Measurements from ENCODE around the gene PRKAR1B.
"Not testable (repeated sequence)": the region's sequence is repeated elsewhere in the genome, so short reads cannot be mapped to it uniquely, and the experiment has no call there.

PRKAR1B gene

GRCh38 chr7:665736-666453 is 61.2 kb downstream of the PRKAR1B start:
- no peak for DNase-seq

- no peak for DNase-seq
These were observed 61.9 kb downstream of the PRKAR1B start for GRCh38 chr7:664997-665735.

GRCh38 chr7:664402-664775 is 62.7 kb downstream of the PRKAR1B start:
- DNase-seq: no peak

GRCh38 chr7:662576-662975 is 64.5 kb downstream of the PRKAR1B start:
- DNase-seq: no peak

GRCh38 chr7:659996-660395 is 67.1 kb downstream of the PRKAR1B start:
- no peak for DNase-seq

GRCh38 chr7:659306-659847 is 67.7 kb downstream of the PRKAR1B start:
- DNase-seq: no peak

GRCh38 chr7:657565-658119 is 69.4 kb downstream of the PRKAR1B start:
- DNase-seq: no peak

GRCh38 chr7:657010-657409 is 70.1 kb downstream of the PRKAR1B start:
- not testable (repeated sequence) for DNase-seq

GRCh38 chr7:655758-656157 is 71.3 kb downstream of the PRKAR1B start:
- no peak for DNase-seq

- no peak for DNase-seq
These were observed 73.0 kb downstream of the PRKAR1B start for GRCh38 chr7:653829-654764.

GRCh38 chr7:652881-653280 is 74.2 kb downstream of the PRKAR1B start:
- no peak for DNase-seq

GRCh38 chr7:652167-652566 is 74.9 kb downstream of the PRKAR1B start:
- peak; percentile 11 for DNase-seq

- DNase-seq: peak; percentile 32
These were observed 75.9 kb downstream of the PRKAR1B start for GRCh38 chr7:651032-651728.

- DNase-seq: no peak
These were observed 76.6 kb downstream of the PRKAR1B start for GRCh38 chr7:650339-651031.

GRCh38 chr7:646951-647350 is 80.1 kb downstream of the PRKAR1B start:
- DNase-seq: no peak

GRCh38 chr7:646487-646886 is 80.6 kb downstream of the PRKAR1B start:
- DNase-seq: no peak

GRCh38 chr7:645606-646005 is 81.5 kb downstream of the PRKAR1B start:
- DNase-seq: no peak

GRCh38 chr7:644381-645305 is 82.4 kb downstream of the PRKAR1B start:
- no peak for DNase-seq

- no peak for DNase-seq
These were observed 85.1 kb downstream of the PRKAR1B start for GRCh38 chr7:641966-642365.

GRCh38 chr7:641269-641671 is 85.8 kb downstream of the PRKAR1B start:
- no peak for DNase-seq

All from CD4-positive, alpha-beta T cell treated with Interleukin-4 for 4 hours (primary cell).